ENCODE results near the gene ORM1.
"Not testable (repeated sequence)": the region's sequence is repeated elsewhere in the genome, so short reads cannot be mapped to it uniquely, and the experiment has no call there.

Gene ORM1

DNA sequence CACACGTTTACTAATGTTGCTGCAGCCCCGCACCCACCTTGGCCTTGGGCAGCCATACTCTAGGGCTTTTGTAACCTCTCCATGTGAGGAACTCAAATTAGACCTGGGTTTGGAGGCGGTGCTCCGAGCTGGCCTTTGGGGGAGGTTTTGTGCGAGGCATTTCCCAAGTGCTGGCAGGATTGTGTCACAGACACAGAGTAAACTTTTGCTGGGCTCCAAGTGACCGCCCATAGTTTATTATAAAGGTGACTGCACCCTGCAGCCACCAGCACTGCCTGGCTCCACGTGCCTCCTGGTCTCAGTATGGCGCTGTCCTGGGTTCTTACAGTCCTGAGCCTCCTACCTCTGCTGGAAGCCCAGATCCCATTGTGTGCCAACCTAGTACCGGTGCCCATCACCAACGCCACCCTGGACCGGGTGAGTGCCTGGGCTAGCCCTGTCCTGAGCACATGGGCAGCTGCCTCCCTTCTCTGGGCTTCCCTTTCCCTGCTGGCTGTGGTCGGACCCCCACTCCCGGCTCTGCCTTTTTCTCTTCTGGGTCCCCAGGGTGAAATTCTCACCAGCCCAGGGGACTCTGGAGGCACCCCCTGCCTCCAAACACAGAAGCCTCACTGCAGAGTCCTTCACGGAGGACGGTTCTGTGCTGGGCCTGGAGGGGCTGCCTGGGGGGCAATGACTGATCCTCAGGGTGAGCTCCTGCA lies at the start of gene ORM1:
TSS of gene ORM1 (plus strand) at position 268 of the 701 bp plus-strand sequence. CDS start at position 304, 36 bp downstream.
- not testable (repeated sequence) for H3K4me3 ChIP-seq (ENCODE audit: low read length); DNase-seq (ENCODE audit: low read depth)

DNA sequence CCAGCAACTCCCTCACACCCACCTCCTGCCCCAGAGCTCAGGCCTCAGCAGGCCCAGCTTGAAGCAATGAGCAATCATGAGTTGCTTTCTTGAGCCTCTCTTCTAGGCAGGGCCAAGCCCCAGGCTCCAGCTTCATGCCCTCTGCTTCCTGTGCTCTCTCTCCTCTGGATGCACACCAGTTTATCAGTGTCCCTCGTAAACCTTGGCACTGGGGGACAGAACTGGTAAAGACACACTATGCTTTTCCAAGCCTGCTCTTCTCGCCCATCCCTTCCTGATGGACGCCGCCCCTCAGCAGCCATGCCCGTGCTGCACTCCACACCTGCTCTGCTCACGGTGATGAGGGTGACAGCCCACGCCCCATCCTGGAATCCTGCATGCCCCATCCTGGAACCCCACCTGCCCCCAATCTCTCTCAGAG lies 49.4 kb upstream of the ORM1 start:
- TF ChIP-seq, protein P1, sequence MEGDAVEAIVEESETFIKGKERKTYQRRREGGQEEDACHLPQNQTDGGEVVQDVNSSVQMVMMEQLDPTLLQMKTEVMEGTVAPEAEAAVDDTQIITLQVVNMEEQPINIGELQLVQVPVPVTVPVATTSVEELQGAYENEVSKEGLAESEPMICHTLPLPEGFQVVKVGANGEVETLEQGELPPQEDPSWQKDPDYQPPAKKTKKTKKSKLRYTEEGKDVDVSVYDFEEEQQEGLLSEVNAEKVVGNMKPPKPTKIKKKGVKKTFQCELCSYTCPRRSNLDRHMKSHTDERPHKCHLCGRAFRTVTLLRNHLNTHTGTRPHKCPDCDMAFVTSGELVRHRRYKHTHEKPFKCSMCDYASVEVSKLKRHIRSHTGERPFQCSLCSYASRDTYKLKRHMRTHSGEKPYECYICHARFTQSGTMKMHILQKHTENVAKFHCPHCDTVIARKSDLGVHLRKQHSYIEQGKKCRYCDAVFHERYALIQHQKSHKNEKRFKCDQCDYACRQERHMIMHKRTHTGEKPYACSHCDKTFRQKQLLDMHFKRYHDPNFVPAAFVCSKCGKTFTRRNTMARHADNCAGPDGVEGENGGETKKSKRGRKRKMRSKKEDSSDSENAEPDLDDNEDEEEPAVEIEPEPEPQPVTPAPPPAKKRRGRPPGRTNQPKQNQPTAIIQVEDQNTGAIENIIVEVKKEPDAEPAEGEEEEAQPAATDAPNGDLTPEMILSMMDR (IDR thresholded peaks at IDR 0.05; ENCODE audit: insufficient read depth, low read depth, low read length, missing control alignments), result no peak
- peak; percentile 89 for DNase-seq (ENCODE audit: low read depth)
- H3K4me3 ChIP-seq (ENCODE audit: low read length), result no peak overlapping the region

DNA sequence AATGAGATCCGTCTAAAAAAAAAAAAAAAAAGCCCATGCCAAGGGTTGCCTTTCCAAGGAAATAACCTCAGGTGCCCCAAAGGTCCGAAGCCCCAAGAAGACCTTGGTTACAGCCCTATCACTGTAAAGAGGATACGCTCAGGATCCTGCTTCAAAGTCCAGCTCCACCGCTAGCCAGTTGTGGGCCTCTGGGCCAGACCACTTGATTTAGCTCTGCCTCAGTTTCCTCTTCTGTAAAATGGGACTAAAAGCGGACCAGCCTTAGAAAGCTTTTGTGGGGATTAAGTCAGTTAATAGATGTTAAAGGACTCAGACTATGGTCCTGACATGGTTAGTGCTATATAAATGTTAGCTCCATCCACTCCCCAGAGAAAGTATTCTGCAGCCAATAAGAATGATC lies 48.7 kb upstream of the ORM1 start:
- no peak for DNase-seq (ENCODE audit: low read depth)
- no peak overlapping the region for H3K4me3 ChIP-seq (ENCODE audit: low read length)
- TF ChIP-seq, protein P1 (IDR thresholded peaks at IDR 0.05; ENCODE audit: insufficient read depth, low read depth, low read length, missing control alignments), result no peak

DNA sequence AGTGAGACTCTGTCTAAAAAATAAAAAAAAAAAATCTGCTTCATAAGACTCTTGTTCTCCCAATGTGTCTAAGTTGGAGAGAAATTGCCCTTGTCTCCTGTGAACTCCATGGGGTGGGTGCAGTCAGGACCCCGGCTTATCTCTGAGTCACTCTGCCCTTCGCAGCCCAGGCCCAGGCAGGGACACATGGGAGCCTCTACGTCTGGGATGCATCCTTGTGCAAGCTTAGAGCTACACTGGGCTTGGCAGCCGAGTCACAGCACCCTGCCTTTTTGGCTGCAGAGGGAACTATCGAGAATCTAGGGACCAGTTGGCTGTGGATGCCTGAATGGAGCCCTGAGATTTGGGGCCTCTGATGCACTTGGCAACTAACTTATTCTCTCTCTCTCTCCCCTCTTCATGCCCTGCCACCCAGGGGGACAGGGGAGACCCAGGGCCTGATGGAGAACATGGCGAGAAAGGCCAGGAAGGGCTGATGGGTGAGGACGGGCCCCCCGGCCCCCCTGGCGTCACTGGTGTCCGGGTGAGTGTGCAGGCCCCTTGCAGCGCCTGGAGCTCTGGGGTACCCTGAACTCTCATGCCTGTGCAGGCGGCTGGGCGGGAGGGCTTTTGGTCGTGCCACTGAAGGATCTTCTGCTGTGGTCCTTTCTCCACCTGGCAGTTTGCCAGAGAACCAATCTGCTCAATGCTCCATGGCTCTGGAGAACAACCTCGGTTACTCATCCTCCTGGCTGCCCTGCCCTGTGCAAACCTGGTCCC lies 47.5 kb upstream of the ORM1 start:
- TF ChIP-seq, protein P1 (IDR thresholded peaks at IDR 0.05; ENCODE audit: insufficient read depth, low read depth, low read length, missing control alignments), result no peak
- peak; percentile 62 for DNase-seq (ENCODE audit: low read depth)

DNA sequence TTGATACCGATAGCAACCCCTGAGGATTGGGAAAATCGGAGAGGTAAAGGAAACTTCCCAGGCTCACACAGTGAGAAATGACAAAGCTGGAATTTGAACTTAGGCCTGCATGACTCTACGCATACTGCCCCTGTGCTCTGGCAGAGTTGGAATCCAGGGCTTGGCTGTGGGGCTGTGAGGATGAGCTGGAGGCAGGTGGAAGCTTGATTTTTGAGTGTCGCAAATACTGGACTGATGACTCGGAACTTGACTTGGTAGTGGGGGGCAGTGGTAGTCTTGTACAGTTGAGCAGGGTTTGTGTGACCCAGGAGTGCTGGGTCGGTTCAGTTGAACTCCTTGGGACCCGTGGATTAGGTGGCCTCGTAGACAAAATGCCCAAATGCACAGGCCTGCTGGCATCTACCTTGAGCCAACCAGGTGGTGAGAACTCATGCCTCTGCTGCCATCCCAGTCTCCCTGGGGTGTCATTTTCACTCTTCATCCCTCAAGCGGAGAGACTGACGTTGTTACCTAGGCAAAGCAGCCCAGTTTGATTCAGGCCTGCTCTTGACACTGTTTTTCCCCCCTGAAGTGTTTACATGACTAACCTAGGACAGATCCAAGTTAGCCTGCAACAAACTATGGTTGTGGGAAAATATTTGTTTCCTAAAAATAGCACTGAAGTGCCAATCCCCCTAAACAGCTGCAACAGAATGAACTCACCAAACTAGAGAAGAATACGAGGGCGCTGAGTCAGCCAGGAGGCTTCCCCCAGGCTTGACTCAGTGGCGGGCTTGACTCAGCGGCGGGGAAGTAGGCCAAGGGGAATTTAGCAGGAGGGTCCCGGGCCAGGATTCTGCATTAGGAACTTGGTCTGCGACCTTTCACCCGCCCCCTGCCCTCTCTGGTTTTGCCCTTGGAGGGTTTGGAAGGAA lies 45.7 kb upstream of the ORM1 start:
- DNase-seq (ENCODE audit: low read depth), result peak; percentile 97
- TF ChIP-seq, protein P1 (IDR thresholded peaks at IDR 0.05; ENCODE audit: insufficient read depth, low read depth, low read length, missing control alignments), result no peak
- no peak overlapping the region for H3K4me3 ChIP-seq (ENCODE audit: low read length)

More for the DNA sequence above, 47.5 kb upstream of the ORM1 start:
- no peak overlapping the region for H3K4me3 ChIP-seq (ENCODE audit: low read length)

DNA sequence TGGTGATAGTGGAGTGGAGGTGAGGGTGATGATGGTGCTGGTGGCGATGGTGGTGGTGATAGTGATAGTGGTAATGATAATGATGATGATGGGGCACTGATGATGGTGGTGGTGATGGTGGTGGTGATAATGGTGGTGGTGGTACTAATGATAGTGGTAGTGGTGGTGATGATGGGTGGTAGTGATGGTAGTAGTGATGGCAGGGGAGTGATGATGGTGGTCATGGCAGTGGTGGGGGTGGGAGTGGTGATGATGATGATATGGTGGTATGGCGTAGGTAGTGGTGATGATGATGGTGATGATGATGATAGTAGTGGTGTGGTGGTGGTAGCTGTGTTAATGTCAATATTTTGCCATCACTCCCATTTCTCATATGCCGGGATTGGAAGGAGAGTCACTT lies 44.5 kb upstream of the ORM1 start:
- no peak overlapping the region for H3K4me3 ChIP-seq (ENCODE audit: low read length)
- TF ChIP-seq, protein P1 (IDR thresholded peaks at IDR 0.05; ENCODE audit: insufficient read depth, low read depth, low read length, missing control alignments), result no peak
- no peak for DNase-seq (ENCODE audit: low read depth)

Measured in epithelial cell of esophagus (primary cell).